HL-60 (cell line): ENCODE results near the gene SH2D3C.

Experiments
- DNase-seq, 2 experiments: peaks; one replicate each; pipeline ENCODE4 v3.0.0-alpha.2; 2010 to 2020; ENCODE audit warnings: low read depth in 1 of 2, low spot score in 1 of 2
- H3K27ac ChIP-seq: fragments of 250-450 bp; sonication (Bioruptor Pico); replicated peaks from 2 replicates; pipeline ENCODE4 v1.5.1; 2020; ENCODE audit warnings: mild to moderate bottlenecking, moderate library complexity
- H3K27me3 ChIP-seq: fragments of 250-450 bp; sonication (Bioruptor Pico); 2 replicates; pipeline ENCODE4 v1.5.1; 2021; ENCODE audit warnings: mild to moderate bottlenecking, moderate library complexity; ENCODE audit not compliant: insufficient read depth, poor library complexity, severe bottlenecking
- H3K4me3 ChIP-seq: replicated peaks from 2 replicates; pipeline ENCODE4 v1.5.1; 2011; ENCODE audit warnings: mild to moderate bottlenecking, control low read depth, low read length; ENCODE audit not compliant: insufficient read depth
- CTCF ChIP-seq: IDR thresholded peaks from one replicate; pipeline ENCODE4 v1.5.1; 2011; ENCODE audit warnings: low read length, control low read depth, inconsistent platforms; ENCODE audit not compliant: insufficient read depth
- GABPA ChIP-seq: IDR thresholded peaks from 2 replicates; pipeline ENCODE4 v1.6.1; 2012; ENCODE audit warnings: low read depth
- POLR2AphosphoS5 ChIP-seq: IDR thresholded peaks from 2 replicates; pipeline ENCODE4 v1.6.1; 2012; ENCODE audit warnings: low read depth
- REST ChIP-seq: IDR thresholded peaks from 2 replicates; pipeline ENCODE4 v1.6.1; 2012; ENCODE audit warnings: low read depth; ENCODE audit not compliant: insufficient replicate concordance
- SPI1 ChIP-seq: IDR thresholded peaks from 2 replicates; pipeline ENCODE4 v1.6.1; 2012; ENCODE audit warnings: low read depth, mild to moderate bottlenecking, borderline replicate concordance

SH2D3C gene

GRCh38 chr9:127768698-127769097, 9.8 kb downstream of the SH2D3C start:
- no peak for DNase-seq
- Histone ChIP-seq H3K27ac (no peak overlapping the region), H3K4me3 (no peak overlapping the region), H3K27me3 (no peaks in the 10 kb centered on the region)
- TF ChIP-seq SPI1 (peak; percentile 17; the same call in 1 of the 2 replicates), POLR2AphosphoS5 (no peak)

- Histone ChIP-seq H3K27me3 (no peaks in the 10 kb centered on the region), H3K4me3 (no peak overlapping the region), H3K27ac (no peak overlapping the region)
- no peak for DNase-seq
- TF ChIP-seq GABPA (no peak), CTCF (no peak), REST (no peak), POLR2AphosphoS5 (no peak), SPI1 (no peak)
Measured at GRCh38 chr9:127767909-127768331, 10.5 kb downstream of the SH2D3C start.

- H3K27me3 ChIP-seq: no peaks in the 10 kb centered on the region
- H3K4me3 ChIP-seq: no peak overlapping the region
- no peak for DNase-seq
- TF ChIP-seq REST (no peak), CTCF (no peak), POLR2AphosphoS5 (no peak), GABPA (no peak), SPI1 (peak; percentile 39; the same call in 1 of the 2 replicates)
- H3K27ac ChIP-seq: peak overlapping the region; percentile 34
Measured at GRCh38 chr9:127767410-127767809, 11.1 kb downstream of the SH2D3C start.

GRCh38 chr9:127765418-127765817, 13.0 kb downstream of the SH2D3C start:
- no peak overlapping the region for H3K27ac ChIP-seq
- no peak for DNase-seq
- H3K27me3 ChIP-seq: no peaks in the 10 kb centered on the region
- TF ChIP-seq SPI1 (no peak), POLR2AphosphoS5 (no peak), REST (no peak), GABPA (no peak), CTCF (no peak)
- H3K4me3 ChIP-seq: no peak overlapping the region
